GM23338 (cell line): Measurements from ENCODE around the gene CPB1.

ENCODE experiments used
- CREB1 ChIP-seq: fragments of 250-450 bp; sonication (Bioruptor Pico); IDR thresholded peaks from 2 replicates; pipeline ENCODE4 v1.5.0; 2020; ENCODE audit warnings: low read depth, mild to moderate bottlenecking, moderate library complexity
- ETS1 ChIP-seq: IDR thresholded peaks from 2 replicates; pipeline ENCODE4 v1.6.1; 2016; ENCODE audit warnings: antibody characterized with exemption
- EZH2 ChIP-seq: fragments of 200-600 bp; sonication (generic); IDR thresholded peaks from one replicate; pipeline ENCODE4 v1.8.0; 2017; ENCODE audit warnings: antibody characterized with exemption, mild to moderate bottlenecking, low read depth; ENCODE audit not compliant: unreplicated experiment
- EZH2phosphoT487 ChIP-seq: fragments of 200-600 bp; sonication (generic); IDR thresholded peaks from one replicate; pipeline ENCODE4 v1.8.1; 2018; ENCODE audit warnings: antibody characterized with exemption; ENCODE audit not compliant: unreplicated experiment
- JUNB ChIP-seq: IDR thresholded peaks from one replicate; pipeline ENCODE4 v1.6.1; 2016; ENCODE audit warnings: antibody characterized with exemption; ENCODE audit not compliant: unreplicated experiment
- POLR2AphosphoS5 ChIP-seq: IDR thresholded peaks from 2 replicates; pipeline ENCODE4 v1.6.1; 2016; ENCODE audit warnings: antibody characterized with exemption, low read depth
- STAT1 ChIP-seq: IDR thresholded peaks from one replicate; pipeline ENCODE4 v1.6.1; 2016; ENCODE audit warnings: antibody characterized with exemption; ENCODE audit not compliant: unreplicated experiment
- ZNF114 ChIP-seq: fragments of 250-450 bp; sonication (Bioruptor Pico); IDR thresholded peaks from 2 replicates; pipeline ENCODE4 v1.5.0; 2020; ENCODE audit warnings: mild to moderate bottlenecking, moderate library complexity
- TF ChIP-seq, protein P1 (sequence below), 2 experiments: fragments of 200-600 bp in 1 of 2; sonication (generic) in 1 of 2; conservative IDR thresholded peaks; 2 replicates each; pipeline versions ENCODE4 v1.5.1 to v1.6.1; 2016 to 2017; ENCODE audit warnings: antibody characterized with exemption in 2 of 2, low read depth in 2 of 2, mild to moderate bottlenecking in 2 of 2, moderate library complexity in 1 of 2
- TF ChIP-seq, protein P2 (sequence below): IDR thresholded peaks from one replicate; pipeline ENCODE4 v1.6.1; 2018; ENCODE audit warnings: antibody characterized with exemption; ENCODE audit not compliant: unreplicated experiment

GRCh38 chr3:148866261-148866660 is 38.6 kb downstream of the CPB1 start:
- TF ChIP-seq, protein P1, sequence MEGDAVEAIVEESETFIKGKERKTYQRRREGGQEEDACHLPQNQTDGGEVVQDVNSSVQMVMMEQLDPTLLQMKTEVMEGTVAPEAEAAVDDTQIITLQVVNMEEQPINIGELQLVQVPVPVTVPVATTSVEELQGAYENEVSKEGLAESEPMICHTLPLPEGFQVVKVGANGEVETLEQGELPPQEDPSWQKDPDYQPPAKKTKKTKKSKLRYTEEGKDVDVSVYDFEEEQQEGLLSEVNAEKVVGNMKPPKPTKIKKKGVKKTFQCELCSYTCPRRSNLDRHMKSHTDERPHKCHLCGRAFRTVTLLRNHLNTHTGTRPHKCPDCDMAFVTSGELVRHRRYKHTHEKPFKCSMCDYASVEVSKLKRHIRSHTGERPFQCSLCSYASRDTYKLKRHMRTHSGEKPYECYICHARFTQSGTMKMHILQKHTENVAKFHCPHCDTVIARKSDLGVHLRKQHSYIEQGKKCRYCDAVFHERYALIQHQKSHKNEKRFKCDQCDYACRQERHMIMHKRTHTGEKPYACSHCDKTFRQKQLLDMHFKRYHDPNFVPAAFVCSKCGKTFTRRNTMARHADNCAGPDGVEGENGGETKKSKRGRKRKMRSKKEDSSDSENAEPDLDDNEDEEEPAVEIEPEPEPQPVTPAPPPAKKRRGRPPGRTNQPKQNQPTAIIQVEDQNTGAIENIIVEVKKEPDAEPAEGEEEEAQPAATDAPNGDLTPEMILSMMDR (conservative IDR thresholded peaks at IDR 0.05; ENCODE audit: low read depth in 2 of 2): no peak
- TF ChIP-seq POLR2AphosphoS5 (no peak), EZH2 (no peak), ETS1 (no peak), JUNB (no peak), CREB1 (CRISPR knock-in tag) (no peak), EZH2phosphoT487 (no peak), ZNF114 (CRISPR knock-in tag) (no peak), STAT1 (no peak)
- TF ChIP-seq, protein P2, sequence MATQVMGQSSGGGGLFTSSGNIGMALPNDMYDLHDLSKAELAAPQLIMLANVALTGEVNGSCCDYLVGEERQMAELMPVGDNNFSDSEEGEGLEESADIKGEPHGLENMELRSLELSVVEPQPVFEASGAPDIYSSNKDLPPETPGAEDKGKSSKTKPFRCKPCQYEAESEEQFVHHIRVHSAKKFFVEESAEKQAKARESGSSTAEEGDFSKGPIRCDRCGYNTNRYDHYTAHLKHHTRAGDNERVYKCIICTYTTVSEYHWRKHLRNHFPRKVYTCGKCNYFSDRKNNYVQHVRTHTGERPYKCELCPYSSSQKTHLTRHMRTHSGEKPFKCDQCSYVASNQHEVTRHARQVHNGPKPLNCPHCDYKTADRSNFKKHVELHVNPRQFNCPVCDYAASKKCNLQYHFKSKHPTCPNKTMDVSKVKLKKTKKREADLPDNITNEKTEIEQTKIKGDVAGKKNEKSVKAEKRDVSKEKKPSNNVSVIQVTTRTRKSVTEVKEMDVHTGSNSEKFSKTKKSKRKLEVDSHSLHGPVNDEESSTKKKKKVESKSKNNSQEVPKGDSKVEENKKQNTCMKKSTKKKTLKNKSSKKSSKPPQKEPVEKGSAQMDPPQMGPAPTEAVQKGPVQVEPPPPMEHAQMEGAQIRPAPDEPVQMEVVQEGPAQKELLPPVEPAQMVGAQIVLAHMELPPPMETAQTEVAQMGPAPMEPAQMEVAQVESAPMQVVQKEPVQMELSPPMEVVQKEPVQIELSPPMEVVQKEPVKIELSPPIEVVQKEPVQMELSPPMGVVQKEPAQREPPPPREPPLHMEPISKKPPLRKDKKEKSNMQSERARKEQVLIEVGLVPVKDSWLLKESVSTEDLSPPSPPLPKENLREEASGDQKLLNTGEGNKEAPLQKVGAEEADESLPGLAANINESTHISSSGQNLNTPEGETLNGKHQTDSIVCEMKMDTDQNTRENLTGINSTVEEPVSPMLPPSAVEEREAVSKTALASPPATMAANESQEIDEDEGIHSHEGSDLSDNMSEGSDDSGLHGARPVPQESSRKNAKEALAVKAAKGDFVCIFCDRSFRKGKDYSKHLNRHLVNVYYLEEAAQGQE: no peak
